Ovary (tissue), 9 donors: Measurements from ENCODE around the gene FREM2. TPM values are rescaled to one million over a fixed set of nuclear protein-coding genes. Genes with fewer than 3 reads are reported as not detected.

ENCODE experiments used
- DNase-seq, 5 donors: peaks; one replicate each; pipeline ENCODE4 v3.0.0-alpha.2; 2019 to 2020
- H3K27ac ChIP-seq, 2 donors: fragments of 200-600 bp; one replicate each; pipeline versions ENCODE4 v1.5.1 to v1.8.0; 2019 to 2022
- H3K27me3 ChIP-seq: fragments of 200-600 bp; one replicate; pipeline ENCODE4 v1.8.0; 2022
- H3K36me3 ChIP-seq: fragments of 200-600 bp; sonication (generic); one replicate; pipeline ENCODE4 v1.5.1; 2019
- H3K4me1 ChIP-seq: one replicate; pipeline ENCODE4 v1.8.1; 2013; ENCODE audit warnings: mild to moderate bottlenecking, moderate library complexity; ENCODE audit not compliant: insufficient read depth
- H3K4me3 ChIP-seq: fragments of 200-600 bp; sonication (generic); one replicate; pipeline ENCODE4 v1.5.1; 2017
- H3K9me3 ChIP-seq, 2 donors: fragments of 200-600 bp in 1 of 2; sonication (generic) in 1 of 2; one replicate each; pipeline versions ENCODE4 v1.5.1 to v1.8.1; 2013 to 2019; ENCODE audit warnings: mild to moderate bottlenecking in 1 of 2, moderate library complexity in 1 of 2
- CTCF ChIP-seq, 3 donors: fragments of 450-650 bp in 2 of 3; fragments of 200-600 bp in 1 of 3; IDR thresholded peaks; one replicate each; pipeline versions ENCODE4 v1.5.1 to v1.8.0; 2016 to 2022; ENCODE audit warnings: antibody characterized with exemption in 3 of 3, mild to moderate bottlenecking in 1 of 3
- EP300 ChIP-seq: sonication (generic); formaldehyde crosslinking; IDR thresholded peaks from one replicate; pipeline ENCODE4 v1.6.1; 2017; ENCODE audit warnings: antibody characterized with exemption
- POLR2A ChIP-seq: fragments of 450-650 bp; IDR thresholded peaks from one replicate; pipeline ENCODE4 v1.6.1; 2017; ENCODE audit warnings: antibody characterized with exemption, mild to moderate bottlenecking, moderate library complexity
- WGBS, 3 donors: extraction: QIAGEN DNeasy Blood & Tissue Kit in 1 of 3; methylation state at CpG; one replicate each; pipeline versions ENCODE4 v1.1.5 to v1.1.7; 2013 to 2017; 5-methylcytosine and 5-hydroxymethylcytosine counted together
- intact Hi-C, 4 donors: fragments of 100-400 bp; cut with DNase I; formaldehyde crosslinking; loops; one replicate each; pipeline versions ENCODE4 v1.11.0 to v1.15.1; 2022 to 2023
- polyA plus RNA-seq, 2 donors: library from polyadenylated mRNA; stranded (reverse); fragments of 200-250 nt in 1 of 2; fragments of 350-450 nt in 1 of 2; fragmentation: Illumina TruSeq in 1 of 2; extraction: RNeasy Lipid Tissue Mini Kit (QIAGEN cat#74804) in 1 of 2; gene quantifications; one replicate each; pipeline ENCODE4 v1.2.3, GENCODE V29; 2013 to 2014
- total RNA-seq, 7 donors: library from RNA; depleted of rRNA in 2 of 7; stranded (reverse); fragments of >200 nt in 2 of 7; fragmentation: NEBNext Ultra II Directional in 3 of 7; extraction: Animal tissue kit (Norgen Biotek cat#: 25700) in 3 of 7; gene quantifications; one replicate each; pipeline versions ENCODE4 v1.1.0 to v1.2.4, GENCODE V29; 2016 to 2023
- donor health status: DM: no; HTN: no; CAD: no; lungs with moderate emphysema.
- donor health status: DM: no; HTN: no; CAD: no.
- donor health status: Bipolar disorder and iron deficiency.
- donor health status: DM: yes; HTN: yes; CAD: no.
- donor health status: DM: no; HTN: no; CAD: no.
- donor health status: DM: yes; HTN: yes; CAD: no.

Gene FREM2
- total and polyA plus RNA-seq, 9 donors: 0.27 to 4.0 (median 1.7) TPM

GRCh38 chr13:38785490-38785889 is 98.6 kb downstream of the FREM2 start:
- intact Hi-C loops: no loop called here
- Histone ChIP-seq H3K4me1 (no peaks in the 10 kb centered on the region), H3K27me3 (no peaks in the 10 kb centered on the region), H3K36me3 (no peaks in the 10 kb centered on the region), H3K4me3 (no peak overlapping the region), H3K9me3 (no peaks in the 10 kb centered on the region), H3K27ac (no peak overlapping the region)
- TF ChIP-seq EP300 (no peak), POLR2A (no peak), CTCF (IDR thresholded peaks at IDR 0.05) (no peak)
- WGBS, 3 donors: 8 to 19% (median 8%) methylated on average over 1 of the region's 1 CpG
- no peak for DNase-seq

GRCh38 chr13:38787550-38787949 is 100.7 kb downstream of the FREM2 start:
- 75 to 84% (median 78%) methylated on average over 1 of the region's 1 CpG for WGBS, 3 donors
- Histone ChIP-seq H3K27ac (no peak overlapping the region), H3K9me3 (no peaks in the 10 kb centered on the region), H3K4me1 (no peaks in the 10 kb centered on the region), H3K27me3 (no peaks in the 10 kb centered on the region), H3K4me3 (no peak overlapping the region), H3K36me3 (no peaks in the 10 kb centered on the region)
- DNase-seq: no peak
- intact Hi-C loops: no loop called here
- TF ChIP-seq EP300: no peak
- no peak for TF ChIP-seq CTCF (IDR thresholded peaks at IDR 0.05)
- TF ChIP-seq POLR2A: no peak

DNA sequence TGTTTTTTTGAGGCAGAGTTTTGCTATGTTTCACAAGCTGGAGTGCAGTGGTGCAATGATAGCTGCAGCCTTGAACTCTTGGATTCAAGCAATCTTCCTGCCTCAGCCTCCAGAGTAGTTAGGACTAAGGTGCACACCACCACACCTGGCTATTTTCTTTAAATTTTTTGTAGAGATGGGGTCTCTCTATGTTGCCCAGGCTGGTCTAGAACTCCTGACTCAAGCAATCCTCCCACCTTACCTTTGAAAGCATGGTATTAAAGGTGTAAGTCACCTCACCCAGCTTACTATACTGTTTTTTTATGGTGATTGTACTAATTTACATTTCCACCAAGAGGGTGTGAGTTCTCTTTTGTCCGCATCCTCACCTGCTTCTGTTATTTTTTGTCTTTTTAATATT is 110.0 kb downstream of the FREM2 start:
- Histone ChIP-seq H3K36me3 (no peaks in the 10 kb centered on the region), H3K9me3 (no peaks in the 10 kb centered on the region), H3K27ac (no peak overlapping the region), H3K27me3 (no peaks in the 10 kb centered on the region), H3K4me1 (no peaks in the 10 kb centered on the region), H3K4me3 (no peak overlapping the region)
- intact Hi-C loops: no loop called here
- DNase-seq: no peak
- TF ChIP-seq POLR2A (no peak), EP300 (no peak), CTCF (IDR thresholded peaks at IDR 0.05) (no peak)
- 95 to 97% (median 97%) methylated on average over 1 of the region's 1 CpG for WGBS, 3 donors

DNA sequence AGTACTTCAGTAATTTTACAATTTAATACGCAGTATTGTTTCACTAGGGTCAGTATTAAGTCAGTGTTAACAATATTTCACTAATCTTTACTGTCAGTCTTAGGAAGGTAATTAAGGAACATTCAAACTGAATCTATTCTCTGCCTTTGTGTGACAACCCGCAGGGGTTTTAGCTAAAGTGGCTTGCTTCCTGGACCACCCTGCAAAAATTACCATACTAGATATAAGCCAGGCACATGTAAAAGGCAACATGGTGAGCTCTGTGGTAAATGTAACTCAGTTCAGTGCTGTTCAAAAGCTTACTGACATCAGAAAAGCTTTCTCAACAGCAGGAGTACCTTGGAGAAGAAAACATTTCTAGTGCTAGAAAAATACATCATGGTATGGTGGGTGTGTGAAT is 116.7 kb downstream of the FREM2 start:
- no peaks in the 10 kb centered on the region for H3K27me3 ChIP-seq
- H3K4me1 ChIP-seq: no peaks in the 10 kb centered on the region
- no peak overlapping the region for H3K4me3 ChIP-seq
- WGBS, 3 donors: 73 to 88% (median 78%) methylated on average over 2 of the region's 2 CpGs
- TF ChIP-seq CTCF (IDR thresholded peaks at IDR 0.05) (no peak), EP300 (no peak), POLR2A (no peak)
- H3K9me3 ChIP-seq: no peaks in the 10 kb centered on the region
- intact Hi-C loops: no loop called here
- no peaks in the 10 kb centered on the region for H3K36me3 ChIP-seq
- no peak overlapping the region for H3K27ac ChIP-seq
- no peak for DNase-seq

- Histone ChIP-seq H3K4me3 (no peak overlapping the region), H3K27ac (no peak overlapping the region), H3K36me3 (no peaks in the 10 kb centered on the region), H3K4me1 (no peaks in the 10 kb centered on the region), H3K27me3 (no peaks in the 10 kb centered on the region), H3K9me3 (no peaks in the 10 kb centered on the region)
- DNase-seq: no peak
- intact Hi-C loops: no loop called here
- 86 to 91% (median 89%) methylated on average over 2 of the region's 2 CpGs for WGBS, 3 donors
- no peak for TF ChIP-seq EP300
- TF ChIP-seq CTCF (IDR thresholded peaks at IDR 0.05): no peak
- no peak for TF ChIP-seq POLR2A
Measured at GRCh38 chr13:38804061-38804460, 117.2 kb downstream of the FREM2 start.
